Heart right ventricle (tissue), 16 donors: ENCODE data around the gene KRT32. TPM values are rescaled to one million over a fixed set of nuclear protein-coding genes. Genes with fewer than 3 reads are reported as not detected.
"Not testable (repeated sequence)": the region's sequence is repeated elsewhere in the genome, so short reads cannot be mapped to it uniquely, and the experiment has no call there.

Experiments
- ATAC-seq, 8 donors: fragments of 200-7000 bp; cut with Tn5 transposase; one replicate each; pipeline ENCODE4 v1.9.1; 2020; ENCODE audit warnings: mild to moderate bottlenecking in 8 of 8, moderate library complexity in 8 of 8, moderate number of reproducible peaks in 1 of 8
- DNase-seq, 2 donors: peaks; one replicate each; pipeline ENCODE4 v3.0.0-alpha.2; 2020
- H3K27ac ChIP-seq, 10 donors: fragments of 200-600 bp; sonication (generic) in 2 of 10; one replicate each; pipeline versions ENCODE4 v1.5.0 to v1.8.0; 2020 to 2022; ENCODE audit warnings: mild to moderate bottlenecking in 3 of 10
- H3K27me3 ChIP-seq, 7 donors: fragments of 200-600 bp; one replicate each; pipeline ENCODE4 v1.8.0; 2021 to 2022; ENCODE audit warnings: mild to moderate bottlenecking in 2 of 7
- H3K36me3 ChIP-seq, 9 donors: fragments of 200-600 bp; sonication (generic) in 1 of 9; one replicate each; pipeline versions ENCODE4 v1.5.0 to v1.8.0; 2020 to 2022; ENCODE audit warnings: mild to moderate bottlenecking in 2 of 9
- H3K4me1 ChIP-seq, 9 donors: fragments of 200-600 bp; sonication (generic) in 1 of 9; one replicate each; pipeline versions ENCODE4 v1.5.0 to v1.8.0; 2020 to 2022; ENCODE audit warnings: mild to moderate bottlenecking in 4 of 9
- H3K4me3 ChIP-seq, 10 donors: fragments of 200-600 bp; sonication (generic) in 2 of 10; one replicate each; pipeline versions ENCODE4 v1.5.0 to v1.8.0; 2020 to 2022; ENCODE audit warnings: mild to moderate bottlenecking in 7 of 10, moderate library complexity in 2 of 10
- H3K9me3 ChIP-seq, 11 donors: fragments of 200-600 bp in 10 of 11; sonication (generic) in 2 of 11; one replicate each; pipeline versions ENCODE4 v1.5.0 to v1.8.0; 2013 to 2022; ENCODE audit warnings: mild to moderate bottlenecking in 2 of 11, control low read depth in 1 of 11, moderate library complexity in 1 of 11
- WGBS, 2 donors: extraction: QIAGEN DNeasy Blood & Tissue Kit; methylation state at CpG; one replicate each; pipeline ENCODE4 v1.1.7; 2013; ENCODE audit warnings: inconsistent platforms in 1 of 2; 5-methylcytosine and 5-hydroxymethylcytosine counted together
- intact Hi-C, 10 donors: fragments of 100-400 bp; cut with DNase I; formaldehyde crosslinking; loops; one replicate each; pipeline versions ENCODE4 v1.11.1 to v1.14.2; 2022
- polyA plus RNA-seq, 2 donors: library from polyadenylated mRNA; stranded (reverse); fragments of 200-250 nt; gene quantifications; one replicate each; pipeline ENCODE4 v1.2.3, GENCODE V29; 2013
- total RNA-seq, 10 donors: library from RNA; stranded (reverse); fragmentation: NEBNext Ultra II Directional in 3 of 10; extraction: Animal tissue kit (Norgen Biotek cat#: 25700) in 3 of 10; gene quantifications; one replicate each; pipeline versions ENCODE4 v1.2.1 to v1.2.4, GENCODE V29; 2021 to 2023
- TF ChIP-seq, protein P1 (sequence below), 9 donors: fragments of 200-600 bp; sonication (generic) in 2 of 9; IDR thresholded peaks; one replicate each; pipeline versions ENCODE4 v1.5.0 to v1.8.0; 2021 to 2022; ENCODE audit warnings: antibody characterized with exemption in 9 of 9, mild to moderate bottlenecking in 5 of 9, moderate library complexity in 1 of 9
- donor health status: Arrhythmogenic right ventricular cardiomyopathy.
- donor health status: ischemic (EF 13 %, LVEDD 7.1; RV severe dilation, severe dysfunction).
- donor health status: healthy with polysubstance abuse.
- donor health status: DM: no; HTN: yes; CAD: no.
- donor health status: DM: no; HTN: no; CAD: no.
- donor health status: ischemic (EF 25% LVEDD 6.9; RV normal size, moderate dysfunction).
- donor health status: ischemic (EF 25% LVEDD 5.7; RV mildly dilated, moderate dysfunction).
- donor health status: healthy.
- donor health status: DM: yes; HTN: yes; CAD: no.
- donor health status: Ischemic cardiomyopathy.
- donor health status: ischemic (EF 35%, LVEDD 5.7; RV mildly dilated, moderate dysfunction).
- donor health status: nonischemic (EF 11% LVEDD 7.7; RV severe dilation, severe dysfunction).
- donor health status: DM: yes; HTN: yes; CAD: no.
- donor health status: PGD.
- donor health status: ischemic (EF 29% LVEDD 5.4; RV normal size, mild dysfunction).
- donor health status: nonischemic (EF 23%, LVEDD 6.1; RV moderate dilation, normal function).

Gene KRT32
- total and polyA plus RNA-seq, 12 donors, result 0.14 to 0.22 (median 0.21) TPM; not detected in 9

DNA sequence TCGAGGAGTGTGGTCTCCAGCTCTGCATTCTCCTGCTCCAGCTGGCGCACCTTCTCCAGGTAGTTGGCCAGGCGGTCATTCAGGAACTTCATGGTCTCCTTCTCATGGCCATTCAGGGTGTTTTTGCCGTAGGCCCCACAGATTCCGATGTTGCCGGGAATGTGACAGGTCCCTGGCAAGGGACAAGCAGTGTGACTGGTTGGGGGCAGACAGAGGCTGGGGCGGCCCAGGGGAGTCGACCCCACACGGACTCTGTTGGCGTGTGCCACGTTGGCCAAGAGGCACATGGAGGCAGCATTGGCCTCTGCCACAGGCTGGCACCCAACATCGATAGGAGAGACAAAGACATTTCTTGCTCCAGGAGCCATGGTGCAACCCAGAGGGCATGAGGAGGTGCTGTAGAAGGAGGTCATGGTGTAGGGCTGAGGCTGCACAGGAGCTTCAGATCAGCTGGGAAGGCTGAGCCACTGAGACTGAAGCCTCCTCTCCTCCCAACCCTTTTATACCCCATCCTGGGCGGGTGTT lies 43.0 kb downstream of the KRT32 start, which contains the start of gene KRT37:
TSS of gene KRT37 (minus strand) at position 475 of the 525 bp plus-strand sequence. CDS start at position 413, 62 bp downstream.
- no peak for ATAC-seq
- H3K4me1 ChIP-seq, result no peaks in the 10 kb centered on the region
- DNase-seq, result no peak
- H3K9me3 ChIP-seq, result no peaks in the 10 kb centered on the region
- H3K36me3 ChIP-seq, result no peaks in the 10 kb centered on the region
- H3K27me3 ChIP-seq, result peaks cover 0 to 18% (median under 1%) of the 10 kb centered on the region in 7 donors
- TF ChIP-seq, protein P1, sequence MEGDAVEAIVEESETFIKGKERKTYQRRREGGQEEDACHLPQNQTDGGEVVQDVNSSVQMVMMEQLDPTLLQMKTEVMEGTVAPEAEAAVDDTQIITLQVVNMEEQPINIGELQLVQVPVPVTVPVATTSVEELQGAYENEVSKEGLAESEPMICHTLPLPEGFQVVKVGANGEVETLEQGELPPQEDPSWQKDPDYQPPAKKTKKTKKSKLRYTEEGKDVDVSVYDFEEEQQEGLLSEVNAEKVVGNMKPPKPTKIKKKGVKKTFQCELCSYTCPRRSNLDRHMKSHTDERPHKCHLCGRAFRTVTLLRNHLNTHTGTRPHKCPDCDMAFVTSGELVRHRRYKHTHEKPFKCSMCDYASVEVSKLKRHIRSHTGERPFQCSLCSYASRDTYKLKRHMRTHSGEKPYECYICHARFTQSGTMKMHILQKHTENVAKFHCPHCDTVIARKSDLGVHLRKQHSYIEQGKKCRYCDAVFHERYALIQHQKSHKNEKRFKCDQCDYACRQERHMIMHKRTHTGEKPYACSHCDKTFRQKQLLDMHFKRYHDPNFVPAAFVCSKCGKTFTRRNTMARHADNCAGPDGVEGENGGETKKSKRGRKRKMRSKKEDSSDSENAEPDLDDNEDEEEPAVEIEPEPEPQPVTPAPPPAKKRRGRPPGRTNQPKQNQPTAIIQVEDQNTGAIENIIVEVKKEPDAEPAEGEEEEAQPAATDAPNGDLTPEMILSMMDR (IDR thresholded peaks at IDR 0.05), result no peak
- no peak within 1 kb of the TSS for H3K27ac ChIP-seq
- intact Hi-C loops, result no loop called here
- no peak within 1 kb of the TSS for H3K4me3 ChIP-seq
- 90 to 91% methylated on average over 13 of the region's 13 CpGs for WGBS, 2 donors

DNA sequence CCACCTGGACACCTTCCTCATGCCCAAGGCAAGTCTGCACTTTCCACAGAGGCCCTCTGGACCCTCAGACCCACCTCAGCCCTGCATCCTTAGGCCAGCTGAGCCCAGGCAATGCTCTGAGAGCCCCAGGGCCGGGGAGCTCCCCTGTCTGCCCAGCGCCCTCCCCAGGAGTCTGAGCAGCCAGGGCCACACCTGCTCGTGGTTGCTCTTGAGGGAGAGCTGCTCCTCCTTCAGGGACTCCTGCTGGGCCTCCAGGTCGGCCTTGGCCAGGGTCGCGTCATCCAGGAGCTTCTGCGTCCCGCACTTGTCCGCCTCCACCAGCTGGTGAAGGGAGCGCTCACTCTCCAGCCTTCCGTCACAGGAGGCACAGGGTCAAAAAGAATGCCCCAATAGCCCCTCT lies 44.6 kb downstream of the KRT32 start:
- H3K36me3 ChIP-seq, DNase-seq, H3K4me3 ChIP-seq, intact Hi-C loops, H3K9me3 ChIP-seq, H3K27ac ChIP-seq, H3K4me1 ChIP-seq, ATAC-seq: not testable (repeated sequence)
- WGBS, 2 donors, result 81 to 85% methylated on average over 11 of the region's 11 CpGs
- peaks cover 0 to 16% (median 0%) of the 10 kb centered on the region in 7 donors for H3K27me3 ChIP-seq

DNA sequence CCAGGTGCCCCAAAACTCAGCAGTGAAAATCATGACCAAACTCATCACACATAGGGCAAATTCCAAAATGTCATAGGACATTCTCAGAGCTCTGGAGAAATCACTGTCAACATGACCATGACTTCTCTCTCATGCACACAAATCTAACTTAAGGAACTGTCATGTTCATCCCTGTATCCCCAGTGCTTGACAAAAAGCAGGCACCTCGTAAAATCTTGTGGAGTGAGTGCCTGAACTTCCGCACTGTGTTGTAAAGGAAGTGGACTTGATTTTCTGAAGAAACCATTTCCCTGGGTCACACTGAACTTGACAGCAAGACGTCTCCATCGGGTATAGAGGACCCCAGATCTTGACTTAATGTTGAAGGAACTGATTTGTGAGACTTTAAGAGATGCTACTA lies 45.6 kb downstream of the KRT32 start:
- DNase-seq, result no peak
- H3K27me3 ChIP-seq, result peaks cover 0 to 16% (median 0%) of the 10 kb centered on the region in 7 donors
- ATAC-seq, result no peak
- H3K9me3 ChIP-seq, result no peaks in the 10 kb centered on the region
- peaks cover 0 to 5% (median 0%) of the 10 kb centered on the region in 9 donors for H3K4me1 ChIP-seq
- 72 to 73% methylated on average over 4 of the region's 4 CpGs for WGBS, 2 donors
- H3K4me3 ChIP-seq, result no peak overlapping the region
- TF ChIP-seq, protein P1 (IDR thresholded peaks at IDR 0.05), result no peak
- H3K36me3 ChIP-seq, result no peaks in the 10 kb centered on the region
- no peak overlapping the region for H3K27ac ChIP-seq
- intact Hi-C loops, result no loop called here

GRCh38 chr17:41421116-41421515 lies 46.1 kb downstream of the KRT32 start:
- Histone ChIP-seq H3K4me1 (peaks cover 0 to 10% (median 4%) of the 10 kb centered on the region in 9 donors), H3K27ac (no peak overlapping the region), H3K36me3 (no peaks in the 10 kb centered on the region), H3K27me3 (peaks cover 0 to 16% (median 0%) of the 10 kb centered on the region in 7 donors), H3K4me3 (no peak overlapping the region), H3K9me3 (no peaks in the 10 kb centered on the region)
- DNase-seq (no peak), ATAC-seq (no peak)
- TF ChIP-seq, protein P1 (IDR thresholded peaks at IDR 0.05), result no peak
- 79 to 80% methylated on average over 9 of the region's 9 CpGs for WGBS, 2 donors
- intact Hi-C loops, result no loop called here

DNA sequence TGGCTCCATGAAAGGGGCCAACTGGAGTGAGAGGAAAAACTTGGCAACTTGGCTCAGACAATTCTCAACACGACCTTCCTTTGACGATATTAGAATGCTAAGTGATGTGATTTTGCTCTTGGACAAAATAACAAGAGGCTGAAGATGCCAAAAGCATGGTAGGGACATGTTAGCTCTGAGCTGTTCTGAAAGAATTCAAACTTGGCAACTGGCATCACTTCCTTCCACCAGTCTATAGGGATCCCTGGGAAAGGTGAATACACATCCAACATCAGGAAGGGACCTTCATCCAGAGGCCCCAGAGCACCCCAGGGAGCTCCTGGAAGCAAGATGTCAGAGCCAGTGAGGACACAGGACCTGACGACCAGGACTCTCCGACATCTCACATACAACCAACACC lies 47.1 kb downstream of the KRT32 start:
- intact Hi-C loops, result no loop called here
- TF ChIP-seq, protein P1 (IDR thresholded peaks at IDR 0.05), result no peak
- Histone ChIP-seq H3K36me3 (no peaks in the 10 kb centered on the region), H3K9me3 (no peaks in the 10 kb centered on the region), H3K27me3 (peaks cover 0 to 16% (median 0%) of the 10 kb centered on the region in 7 donors), H3K4me1 (peaks cover 0 to 19% (median 7%) of the 10 kb centered on the region in 9 donors), H3K4me3 (no peak overlapping the region), H3K27ac (no peak overlapping the region)
- WGBS, 2 donors, result 64 to 70% methylated on average over 4 of the region's 4 CpGs
- DNase-seq (no peak), ATAC-seq (no peak)
